GM12878 (cell line): ENCODE results near the gene NFE2. TPM values are rescaled to one million over a fixed set of nuclear protein-coding genes. Genes with fewer than 3 reads are reported as not detected.

Source experiments
- ASH2L ChIP-seq: fragments of 300-600, 200-600 bp; sonication (generic); IDR thresholded peaks from 2 replicates; pipeline ENCODE4 v1.6.1; 2017; ENCODE audit warnings: low read depth, mild to moderate bottlenecking, borderline replicate concordance
- JUND ChIP-seq: IDR thresholded peaks from 2 replicates; pipeline ENCODE4 v1.6.1; 2012; ENCODE audit warnings: low read depth, mild to moderate bottlenecking, low read length, improper control_type of control experiment, moderate library complexity
- MAX ChIP-seq: IDR thresholded peaks from 2 replicates; pipeline ENCODE4 v1.6.1; 2012; ENCODE audit warnings: low read depth, low read length, improper control_type of control experiment
- POU2F2 ChIP-seq: IDR thresholded peaks from 3 replicates; pipeline ENCODE4 v1.6.1; 2011; ENCODE audit warnings: low read depth, mild to moderate bottlenecking, low read length, borderline replicate concordance
- polyA plus RNA-seq, 11 experiments: library from polyadenylated mRNA; depleted of rRNA in 4 of 11; unstranded in 6 of 11; stranded (reverse) in 5 of 11; fragments of >200 nt; fragmentation: Nextera tagmentation in 4 of 11; fragmentation: Illumina TruSeq in 1 of 11; extraction: Ambion mirVana in 4 of 11; extraction: Trizol in 1 of 11; gene quantifications; 1 replicate in 1 of 11; 2 replicates in 10 of 11; pipeline versions ENCODE4 v1.2.1 to v1.2.3, GENCODE V29; 2011 to 2016; ENCODE audit warnings: inconsistent platforms in 2 of 11, missing spikeins in 2 of 11, low read depth in 1 of 11
- total RNA-seq, 4 experiments: library from RNA; depleted of rRNA in 3 of 4; stranded (reverse); fragments of >200 nt in 3 of 4; fragmentation: Illumina TruSeq in 1 of 4; extraction: Trizol in 1 of 4; gene quantifications; 2 replicates each; pipeline versions ENCODE4 v1.2.1 to v1.2.3, GENCODE V29; 2013 to 2021
- TF ChIP-seq, protein P1 (sequence below): fragments of 450-650 bp; IDR thresholded peaks from 2 replicates; pipeline ENCODE4 v1.6.1; 2016; ENCODE audit warnings: mild to moderate bottlenecking, moderate library complexity, borderline replicate concordance
- TF ChIP-seq, protein P2 (sequence below): IDR thresholded peaks from 2 replicates; pipeline ENCODE4 v1.6.1; 2012; ENCODE audit warnings: improper control_type of control experiment, low read depth, low read length; ENCODE audit not compliant: insufficient replicate concordance

NFE2 gene
- total and polyA plus RNA-seq, 10 of the 15 experiments (the other 5 are each of a cell fraction or from before 2014, with no cell fraction given), result 0.06 to 0.28 TPM; not detected in 8

GRCh38 chr12:54337854-54338650 is 37.2 kb upstream of the NFE2 start (continued):
- TF ChIP-seq, protein P1, sequence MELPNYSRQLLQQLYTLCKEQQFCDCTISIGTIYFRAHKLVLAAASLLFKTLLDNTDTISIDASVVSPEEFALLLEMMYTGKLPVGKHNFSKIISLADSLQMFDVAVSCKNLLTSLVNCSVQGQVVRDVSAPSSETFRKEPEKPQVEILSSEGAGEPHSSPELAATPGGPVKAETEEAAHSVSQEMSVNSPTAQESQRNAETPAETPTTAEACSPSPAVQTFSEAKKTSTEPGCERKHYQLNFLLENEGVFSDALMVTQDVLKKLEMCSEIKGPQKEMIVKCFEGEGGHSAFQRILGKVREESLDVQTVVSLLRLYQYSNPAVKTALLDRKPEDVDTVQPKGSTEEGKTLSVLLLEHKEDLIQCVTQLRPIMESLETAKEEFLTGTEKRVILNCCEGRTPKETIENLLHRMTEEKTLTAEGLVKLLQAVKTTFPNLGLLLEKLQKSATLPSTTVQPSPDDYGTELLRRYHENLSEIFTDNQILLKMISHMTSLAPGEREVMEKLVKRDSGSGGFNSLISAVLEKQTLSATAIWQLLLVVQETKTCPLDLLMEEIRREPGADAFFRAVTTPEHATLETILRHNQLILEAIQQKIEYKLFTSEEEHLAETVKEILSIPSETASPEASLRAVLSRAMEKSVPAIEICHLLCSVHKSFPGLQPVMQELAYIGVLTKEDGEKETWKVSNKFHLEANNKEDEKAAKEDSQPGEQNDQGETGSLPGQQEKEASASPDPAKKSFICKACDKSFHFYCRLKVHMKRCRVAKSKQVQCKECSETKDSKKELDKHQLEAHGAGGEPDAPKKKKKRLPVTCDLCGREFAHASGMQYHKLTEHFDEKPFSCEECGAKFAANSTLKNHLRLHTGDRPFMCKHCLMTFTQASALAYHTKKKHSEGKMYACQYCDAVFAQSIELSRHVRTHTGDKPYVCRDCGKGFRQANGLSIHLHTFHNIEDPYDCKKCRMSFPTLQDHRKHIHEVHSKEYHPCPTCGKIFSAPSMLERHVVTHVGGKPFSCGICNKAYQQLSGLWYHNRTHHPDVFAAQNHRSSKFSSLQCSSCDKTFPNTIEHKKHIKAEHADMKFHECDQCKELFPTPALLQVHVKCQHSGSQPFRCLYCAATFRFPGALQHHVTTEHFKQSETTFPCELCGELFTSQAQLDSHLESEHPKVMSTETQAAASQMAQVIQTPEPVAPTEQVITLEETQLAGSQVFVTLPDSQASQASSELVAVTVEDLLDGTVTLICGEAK, result no peak
- TF ChIP-seq, protein P2, sequence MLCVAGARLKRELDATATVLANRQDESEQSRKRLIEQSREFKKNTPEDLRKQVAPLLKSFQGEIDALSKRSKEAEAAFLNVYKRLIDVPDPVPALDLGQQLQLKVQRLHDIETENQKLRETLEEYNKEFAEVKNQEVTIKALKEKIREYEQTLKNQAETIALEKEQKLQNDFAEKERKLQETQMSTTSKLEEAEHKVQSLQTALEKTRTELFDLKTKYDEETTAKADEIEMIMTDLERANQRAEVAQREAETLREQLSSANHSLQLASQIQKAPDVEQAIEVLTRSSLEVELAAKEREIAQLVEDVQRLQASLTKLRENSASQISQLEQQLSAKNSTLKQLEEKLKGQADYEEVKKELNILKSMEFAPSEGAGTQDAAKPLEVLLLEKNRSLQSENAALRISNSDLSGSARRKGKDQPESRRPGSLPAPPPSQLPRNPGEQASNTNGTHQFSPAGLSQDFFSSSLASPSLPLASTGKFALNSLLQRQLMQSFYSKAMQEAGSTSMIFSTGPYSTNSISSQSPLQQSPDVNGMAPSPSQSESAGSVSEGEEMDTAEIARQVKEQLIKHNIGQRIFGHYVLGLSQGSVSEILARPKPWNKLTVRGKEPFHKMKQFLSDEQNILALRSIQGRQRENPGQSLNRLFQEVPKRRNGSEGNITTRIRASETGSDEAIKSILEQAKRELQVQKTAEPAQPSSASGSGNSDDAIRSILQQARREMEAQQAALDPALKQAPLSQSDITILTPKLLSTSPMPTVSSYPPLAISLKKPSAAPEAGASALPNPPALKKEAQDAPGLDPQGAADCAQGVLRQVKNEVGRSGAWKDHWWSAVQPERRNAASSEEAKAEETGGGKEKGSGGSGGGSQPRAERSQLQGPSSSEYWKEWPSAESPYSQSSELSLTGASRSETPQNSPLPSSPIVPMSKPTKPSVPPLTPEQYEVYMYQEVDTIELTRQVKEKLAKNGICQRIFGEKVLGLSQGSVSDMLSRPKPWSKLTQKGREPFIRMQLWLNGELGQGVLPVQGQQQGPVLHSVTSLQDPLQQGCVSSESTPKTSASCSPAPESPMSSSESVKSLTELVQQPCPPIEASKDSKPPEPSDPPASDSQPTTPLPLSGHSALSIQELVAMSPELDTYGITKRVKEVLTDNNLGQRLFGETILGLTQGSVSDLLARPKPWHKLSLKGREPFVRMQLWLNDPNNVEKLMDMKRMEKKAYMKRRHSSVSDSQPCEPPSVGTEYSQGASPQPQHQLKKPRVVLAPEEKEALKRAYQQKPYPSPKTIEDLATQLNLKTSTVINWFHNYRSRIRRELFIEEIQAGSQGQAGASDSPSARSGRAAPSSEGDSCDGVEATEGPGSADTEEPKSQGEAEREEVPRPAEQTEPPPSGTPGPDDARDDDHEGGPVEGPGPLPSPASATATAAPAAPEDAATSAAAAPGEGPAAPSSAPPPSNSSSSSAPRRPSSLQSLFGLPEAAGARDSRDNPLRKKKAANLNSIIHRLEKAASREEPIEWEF, result no peak
- TF ChIP-seq ASH2L (no peak), JUND (no peak), POU2F2 (no peak), MAX (no peak)
